Measurements from ENCODE around the gene FNDC3B.

FNDC3B gene

GRCh38 chr3:172102123-172102882, 62.9 kb downstream of the FNDC3B start:
- no peak for DNase-seq (ENCODE audit: low read depth)
- H3K4me3 ChIP-seq (ENCODE audit: control insufficient read depth, low read depth, low read length), result no peak overlapping the region
- no peak for TF ChIP-seq CTCF (conservative IDR thresholded peaks at IDR 0.05; ENCODE audit: control insufficient read depth, insufficient read depth, low read depth, low read length)

- DNase-seq (ENCODE audit: low read depth), result no peak
- H3K4me3 ChIP-seq (ENCODE audit: control insufficient read depth, low read depth, low read length), result no peak overlapping the region
- TF ChIP-seq CTCF (conservative IDR thresholded peaks at IDR 0.05; ENCODE audit: control insufficient read depth, insufficient read depth, low read depth, low read length), result no peak
Measured at GRCh38 chr3:172102883-172103310, 63.5 kb downstream of the FNDC3B start.

- TF ChIP-seq CTCF (conservative IDR thresholded peaks at IDR 0.05; ENCODE audit: control insufficient read depth, insufficient read depth, low read depth, low read length), result no peak
- peak; percentile 58 for DNase-seq (ENCODE audit: low read depth)
- H3K4me3 ChIP-seq (ENCODE audit: control insufficient read depth, low read depth, low read length), result no peak overlapping the region
Measured at GRCh38 chr3:172103724-172104123, 64.3 kb downstream of the FNDC3B start.

GRCh38 chr3:172104471-172105072, 65.2 kb downstream of the FNDC3B start:
- no peak overlapping the region for H3K4me3 ChIP-seq (ENCODE audit: control insufficient read depth, low read depth, low read length)
- DNase-seq (ENCODE audit: low read depth), result no peak
- no peak for TF ChIP-seq CTCF (conservative IDR thresholded peaks at IDR 0.05; ENCODE audit: control insufficient read depth, insufficient read depth, low read depth, low read length)

- H3K4me3 ChIP-seq (ENCODE audit: control insufficient read depth, low read depth, low read length), result no peak overlapping the region
- no peak for TF ChIP-seq CTCF (conservative IDR thresholded peaks at IDR 0.05; ENCODE audit: control insufficient read depth, insufficient read depth, low read depth, low read length)
- DNase-seq (ENCODE audit: low read depth), result no peak
Measured at GRCh38 chr3:172106037-172106954, 66.9 kb downstream of the FNDC3B start.

GRCh38 chr3:172106989-172107388, 67.6 kb downstream of the FNDC3B start:
- no peak overlapping the region for H3K4me3 ChIP-seq (ENCODE audit: control insufficient read depth, low read depth, low read length)
- no peak for DNase-seq (ENCODE audit: low read depth)
- no peak for TF ChIP-seq CTCF (conservative IDR thresholded peaks at IDR 0.05; ENCODE audit: control insufficient read depth, insufficient read depth, low read depth, low read length)

Measured in fibroblast of mammary gland (primary cell).